Neuron (in vitro differentiated cells): ENCODE results near the gene TMEM19.
A peak's percentile ranks its signal among the peaks of the same experiment; 100 is the strongest.

Experiments used
- H2AFZ ChIP-seq: one replicate; pipeline ENCODE4 v1.6.1; 2013; ENCODE audit warnings: low read depth, mild to moderate bottlenecking, inconsistent platforms, low read length, moderate library complexity
- H3K27me3 ChIP-seq: one replicate; pipeline ENCODE4 v1.6.1; 2013; ENCODE audit warnings: low read length; ENCODE audit not compliant: insufficient read depth
- H3K36me3 ChIP-seq: one replicate; pipeline ENCODE4 v1.6.1; 2013; ENCODE audit warnings: low read length; ENCODE audit not compliant: insufficient read depth
- H3K4me1 ChIP-seq: one replicate; pipeline ENCODE4 v1.6.1; 2013; ENCODE audit warnings: low read length; ENCODE audit not compliant: insufficient read depth
- H3K4me3 ChIP-seq: 2 replicates; pipeline ENCODE4 v1.5.1; 2013; ENCODE audit warnings: mild to moderate bottlenecking, low read length, moderate library complexity
- H3K9me3 ChIP-seq: one replicate; pipeline ENCODE4 v1.6.1; 2013; ENCODE audit warnings: low read length

Gene TMEM19

DNA sequence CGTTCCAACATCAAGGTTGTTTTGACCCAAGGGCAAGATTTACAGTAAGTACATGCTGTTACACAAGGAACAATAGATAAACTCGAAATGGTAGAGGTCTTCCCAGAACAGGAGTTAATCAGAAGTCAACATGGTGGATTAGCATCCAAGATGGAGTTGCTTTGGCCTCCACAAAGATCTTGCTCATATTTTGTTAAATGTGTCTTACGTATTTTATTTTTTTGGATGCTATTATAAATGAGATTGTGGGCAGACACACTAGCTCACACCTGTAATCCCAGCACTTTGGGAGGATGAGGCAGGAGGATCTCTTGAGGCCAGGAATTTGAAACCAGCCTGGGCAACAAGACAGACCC lies 46.5 kb downstream of the TMEM19 start:
- H3K36me3 ChIP-seq, result no peaks in the 10 kb centered on the region
- no peaks in the 10 kb centered on the region for H3K27me3 ChIP-seq
- no peaks in the 10 kb centered on the region for H3K4me1 ChIP-seq
- no peaks in the 10 kb centered on the region for H3K9me3 ChIP-seq
- H3K4me3 ChIP-seq, result no peak overlapping the region
- H2AFZ ChIP-seq, result peak overlapping the region; percentile 32

DNA sequence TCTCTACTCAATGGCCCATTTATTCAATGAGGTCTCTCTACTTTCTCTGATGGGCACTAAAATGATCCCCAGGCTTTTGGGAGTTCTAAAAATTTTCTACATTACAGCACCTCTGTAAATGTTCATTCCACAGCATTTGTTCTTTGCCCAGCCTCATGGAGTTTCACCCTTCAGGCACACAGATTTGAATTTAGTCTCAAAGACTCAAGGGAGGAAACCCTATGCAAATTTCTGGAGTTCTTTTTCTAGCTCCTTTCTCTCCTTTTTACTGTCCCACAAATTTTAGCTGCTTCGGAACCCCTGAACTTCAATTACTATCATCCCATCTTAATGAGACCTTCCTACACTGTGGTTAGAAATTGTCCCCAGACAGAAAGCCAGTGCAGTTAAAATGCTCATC lies 51.3 kb downstream of the TMEM19 start:
- H3K4me3 ChIP-seq, result no peak overlapping the region
- H3K9me3 ChIP-seq, result no peaks in the 10 kb centered on the region
- no peaks in the 10 kb centered on the region for H3K4me1 ChIP-seq
- no peaks in the 10 kb centered on the region for H3K27me3 ChIP-seq
- no peak overlapping the region for H2AFZ ChIP-seq
- no peaks in the 10 kb centered on the region for H3K36me3 ChIP-seq

DNA sequence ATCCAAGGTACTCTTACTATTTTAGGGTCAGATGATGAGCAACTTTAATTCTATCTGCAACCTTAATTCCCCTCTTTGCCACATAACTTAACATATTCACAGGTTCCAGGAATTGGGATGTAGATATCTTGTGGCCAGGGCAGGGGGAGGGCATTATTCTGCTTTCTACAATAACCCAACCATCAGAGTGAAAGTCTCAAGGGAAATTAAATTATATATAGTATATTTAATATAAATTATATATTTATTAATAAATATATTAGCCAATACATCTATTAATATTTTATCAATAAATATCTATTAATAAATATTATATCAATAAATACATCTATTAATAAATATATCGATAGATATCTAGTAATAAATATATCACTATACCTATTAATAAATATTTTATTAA lies 57.1 kb downstream of the TMEM19 start:
- no peaks in the 10 kb centered on the region for H3K9me3 ChIP-seq
- no peak overlapping the region for H2AFZ ChIP-seq
- H3K4me3 ChIP-seq, result no peak overlapping the region
- no peaks in the 10 kb centered on the region for H3K27me3 ChIP-seq
- H3K4me1 ChIP-seq, result no peaks in the 10 kb centered on the region
- no peaks in the 10 kb centered on the region for H3K36me3 ChIP-seq

GRCh38 chr12:71744522-71745300 lies 58.8 kb downstream of the TMEM19 start:
- Histone ChIP-seq H3K27me3 (no peaks in the 10 kb centered on the region), H3K4me3 (no peak overlapping the region), H3K36me3 (no peaks in the 10 kb centered on the region), H3K9me3 (no peaks in the 10 kb centered on the region), H3K4me1 (no peaks in the 10 kb centered on the region), H2AFZ (no peak overlapping the region)

DNA sequence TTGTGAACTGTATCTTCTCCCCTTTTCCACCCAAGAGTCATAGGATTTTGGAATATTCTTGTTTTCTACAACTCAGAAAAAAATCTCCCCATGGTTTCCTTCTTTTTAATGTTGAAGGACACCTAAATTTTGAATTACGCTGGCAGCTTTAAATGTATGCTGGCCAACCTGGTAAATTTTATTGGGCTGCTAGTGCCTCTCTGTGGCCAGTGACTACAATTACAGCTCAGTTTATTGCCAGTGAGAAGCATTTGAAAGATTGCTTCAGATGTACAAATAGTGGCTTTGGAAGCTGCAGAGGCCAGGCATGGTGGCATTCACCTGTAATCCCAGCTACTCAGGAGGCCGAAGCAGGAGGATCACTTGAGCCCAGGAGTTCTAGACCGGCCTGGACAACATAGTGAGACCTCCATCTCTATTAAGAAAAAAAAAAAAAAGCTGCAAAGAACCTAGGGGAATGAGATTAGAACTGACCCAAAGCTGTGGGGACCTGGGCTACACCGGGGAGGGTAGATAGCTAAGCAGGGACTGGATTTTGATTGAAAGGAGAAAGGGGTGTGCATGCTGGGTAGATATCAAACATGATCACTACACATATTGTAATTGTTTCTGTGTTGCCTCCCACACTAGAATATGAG lies 61.2 kb downstream of the TMEM19 start:
- Histone ChIP-seq H3K4me1 (no peaks in the 10 kb centered on the region), H3K9me3 (no peaks in the 10 kb centered on the region), H2AFZ (no peak overlapping the region), H3K36me3 (no peaks in the 10 kb centered on the region), H3K27me3 (no peaks in the 10 kb centered on the region), H3K4me3 (no peak overlapping the region)

GRCh38 chr12:71748081-71748850 lies 62.4 kb downstream of the TMEM19 start:
- H3K27me3 ChIP-seq, result no peaks in the 10 kb centered on the region
- H2AFZ ChIP-seq, result no peak overlapping the region
- H3K36me3 ChIP-seq, result no peaks in the 10 kb centered on the region
- no peak overlapping the region for H3K4me3 ChIP-seq
- H3K9me3 ChIP-seq, result no peaks in the 10 kb centered on the region
- H3K4me1 ChIP-seq, result no peaks in the 10 kb centered on the region

- Histone ChIP-seq H3K9me3 (no peaks in the 10 kb centered on the region), H3K27me3 (no peaks in the 10 kb centered on the region), H3K4me3 (no peak overlapping the region), H3K36me3 (no peaks in the 10 kb centered on the region), H3K4me1 (peaks cover 3% of the 10 kb centered on the region), H2AFZ (no peak overlapping the region)
Observed at GRCh38 chr12:71749666-71750065, 63.8 kb downstream of the TMEM19 start.

GRCh38 chr12:71752891-71753290 lies 67.0 kb downstream of the TMEM19 start:
- no peak overlapping the region for H2AFZ ChIP-seq
- H3K9me3 ChIP-seq, result peaks cover 5% of the 10 kb centered on the region
- H3K4me3 ChIP-seq, result no peak overlapping the region
- H3K4me1 ChIP-seq, result peaks cover 14% of the 10 kb centered on the region
- no peaks in the 10 kb centered on the region for H3K27me3 ChIP-seq
- H3K36me3 ChIP-seq, result peaks cover 14% of the 10 kb centered on the region
